GM12874 (cell line): ENCODE data around the gene SEMA3B.

Experiments used
- TF ChIP-seq, protein P1 (sequence below): IDR thresholded peaks from 2 replicates; pipeline ENCODE4 v1.5.1; 2011; ENCODE audit warnings: low read depth, mild to moderate bottlenecking, control low read depth, low read length, moderate library complexity; ENCODE audit not compliant: insufficient read depth

SEMA3B gene

DNA sequence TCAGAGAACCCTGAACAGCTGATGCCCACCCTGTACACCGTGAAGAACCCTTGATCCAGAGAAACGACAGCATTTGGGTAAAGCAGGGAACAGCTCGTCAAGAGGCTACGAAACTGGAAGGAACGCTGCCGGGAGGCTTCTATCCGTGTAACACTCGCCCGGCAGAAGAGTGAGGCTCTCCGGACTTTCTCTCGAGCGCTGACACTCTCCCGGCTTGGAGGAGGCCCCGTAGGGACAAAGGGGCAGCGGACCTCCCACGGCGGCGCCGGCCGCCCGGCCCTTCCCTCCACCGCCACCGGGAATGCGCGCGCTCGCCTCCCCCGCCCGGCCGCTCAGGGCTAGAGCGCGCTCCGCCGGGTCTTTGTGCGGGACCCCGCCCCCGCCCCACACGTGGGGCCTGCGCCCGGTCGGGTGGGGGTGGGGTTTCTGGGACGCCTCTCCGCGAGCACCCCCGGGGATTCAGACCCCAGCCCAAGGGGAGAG, 51.9 kb downstream of the SEMA3B start:
- TF ChIP-seq, protein P1, sequence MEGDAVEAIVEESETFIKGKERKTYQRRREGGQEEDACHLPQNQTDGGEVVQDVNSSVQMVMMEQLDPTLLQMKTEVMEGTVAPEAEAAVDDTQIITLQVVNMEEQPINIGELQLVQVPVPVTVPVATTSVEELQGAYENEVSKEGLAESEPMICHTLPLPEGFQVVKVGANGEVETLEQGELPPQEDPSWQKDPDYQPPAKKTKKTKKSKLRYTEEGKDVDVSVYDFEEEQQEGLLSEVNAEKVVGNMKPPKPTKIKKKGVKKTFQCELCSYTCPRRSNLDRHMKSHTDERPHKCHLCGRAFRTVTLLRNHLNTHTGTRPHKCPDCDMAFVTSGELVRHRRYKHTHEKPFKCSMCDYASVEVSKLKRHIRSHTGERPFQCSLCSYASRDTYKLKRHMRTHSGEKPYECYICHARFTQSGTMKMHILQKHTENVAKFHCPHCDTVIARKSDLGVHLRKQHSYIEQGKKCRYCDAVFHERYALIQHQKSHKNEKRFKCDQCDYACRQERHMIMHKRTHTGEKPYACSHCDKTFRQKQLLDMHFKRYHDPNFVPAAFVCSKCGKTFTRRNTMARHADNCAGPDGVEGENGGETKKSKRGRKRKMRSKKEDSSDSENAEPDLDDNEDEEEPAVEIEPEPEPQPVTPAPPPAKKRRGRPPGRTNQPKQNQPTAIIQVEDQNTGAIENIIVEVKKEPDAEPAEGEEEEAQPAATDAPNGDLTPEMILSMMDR: no peak

DNA sequence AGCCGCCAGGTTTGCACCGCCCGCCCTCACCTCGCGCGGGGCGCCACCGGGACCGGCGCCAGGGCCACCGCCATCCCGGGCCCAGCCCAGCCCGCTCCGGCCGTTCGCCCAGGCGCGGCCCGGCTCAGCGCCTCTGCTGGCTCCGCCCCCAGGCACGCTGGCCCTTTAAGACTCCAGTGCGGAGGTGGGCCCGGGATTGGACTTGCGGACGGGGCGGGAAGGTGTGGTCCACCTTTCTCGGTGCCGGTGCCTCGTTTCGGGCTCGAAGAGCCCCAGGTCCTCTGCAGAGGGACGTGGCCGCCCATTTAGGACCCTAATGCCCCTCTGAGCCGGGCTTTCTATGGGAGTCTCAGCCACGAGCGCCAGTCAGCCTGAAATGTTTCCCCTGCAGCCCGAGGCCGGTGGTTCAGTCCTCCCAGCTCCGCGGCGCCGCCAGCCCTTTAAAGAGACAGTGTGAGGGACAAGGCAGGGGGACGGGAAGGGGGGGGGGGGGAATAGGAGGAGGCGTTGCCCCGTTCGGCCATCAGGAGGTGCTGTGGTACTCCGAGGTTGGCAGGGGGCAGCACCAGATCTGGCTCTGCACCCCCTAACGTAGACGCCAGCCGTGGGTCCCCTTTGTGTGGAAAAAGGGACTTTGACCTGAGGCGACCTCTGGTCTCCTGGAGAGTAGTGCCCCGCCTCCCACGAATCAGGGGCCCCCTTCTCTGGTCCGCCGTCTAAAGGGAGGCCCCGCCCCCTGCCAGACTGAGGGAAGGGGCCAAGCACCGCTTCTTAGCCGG, 52.6 kb downstream of the SEMA3B start:
- TF ChIP-seq, protein P1: peak; percentile 75

DNA sequence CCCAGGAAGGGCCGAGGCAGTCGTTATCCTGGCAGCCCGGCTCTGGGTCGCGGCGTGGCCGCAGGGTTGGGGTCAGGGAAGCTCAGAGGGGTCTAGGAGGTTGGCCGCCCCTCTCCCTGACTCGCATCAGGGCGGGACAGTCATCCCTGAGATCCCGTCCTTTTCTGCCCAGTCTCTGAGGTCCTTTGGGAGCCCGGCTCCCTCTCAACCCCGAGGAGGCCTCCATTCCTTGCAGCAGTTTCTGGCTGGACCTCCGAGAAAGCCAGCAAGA, 53.1 kb downstream of the SEMA3B start:
- TF ChIP-seq, protein P1: no peak

DNA sequence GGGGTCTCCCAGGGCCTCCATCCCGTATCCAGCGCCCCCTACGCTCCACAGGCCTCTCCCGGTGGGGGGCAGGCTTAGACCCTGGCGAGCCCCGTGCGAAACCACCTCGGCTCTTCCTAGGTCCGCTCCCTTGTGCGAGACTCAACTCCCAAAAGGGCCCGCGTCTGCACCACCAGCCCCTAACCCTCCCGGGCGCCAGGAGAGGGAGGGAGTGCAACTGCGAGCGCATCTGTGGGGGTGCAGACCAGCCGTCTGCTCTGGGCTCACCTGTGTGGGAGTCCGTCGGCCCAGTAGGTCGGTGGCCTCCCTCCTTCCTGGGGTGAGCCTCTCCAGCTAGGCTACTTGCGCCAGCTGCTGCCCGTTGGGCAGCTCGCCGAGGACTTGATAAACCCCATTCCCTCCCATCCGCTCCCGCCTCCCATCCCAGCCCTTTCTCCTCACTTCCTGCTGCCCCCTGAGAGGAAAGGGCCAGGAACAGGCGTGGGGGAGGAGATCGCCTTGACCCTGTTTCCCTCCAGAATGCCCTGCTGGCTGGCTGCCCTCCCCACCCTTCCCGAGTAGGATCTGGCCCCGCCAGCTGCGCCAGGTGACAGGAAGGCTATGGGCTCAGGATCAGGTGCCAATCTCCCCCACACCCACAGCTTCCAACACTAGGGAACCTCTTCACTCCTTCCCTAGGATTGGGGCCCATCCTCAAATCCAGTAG, 53.6 kb downstream of the SEMA3B start, which contains the start of gene HYAL2:
Gene HYAL2, minus strand, starts transcription at position 360 of the 706 bp plus-strand sequence. CDS start 2,256 bp downstream, outside the sequence.
- TF ChIP-seq, protein P1: no peak

DNA sequence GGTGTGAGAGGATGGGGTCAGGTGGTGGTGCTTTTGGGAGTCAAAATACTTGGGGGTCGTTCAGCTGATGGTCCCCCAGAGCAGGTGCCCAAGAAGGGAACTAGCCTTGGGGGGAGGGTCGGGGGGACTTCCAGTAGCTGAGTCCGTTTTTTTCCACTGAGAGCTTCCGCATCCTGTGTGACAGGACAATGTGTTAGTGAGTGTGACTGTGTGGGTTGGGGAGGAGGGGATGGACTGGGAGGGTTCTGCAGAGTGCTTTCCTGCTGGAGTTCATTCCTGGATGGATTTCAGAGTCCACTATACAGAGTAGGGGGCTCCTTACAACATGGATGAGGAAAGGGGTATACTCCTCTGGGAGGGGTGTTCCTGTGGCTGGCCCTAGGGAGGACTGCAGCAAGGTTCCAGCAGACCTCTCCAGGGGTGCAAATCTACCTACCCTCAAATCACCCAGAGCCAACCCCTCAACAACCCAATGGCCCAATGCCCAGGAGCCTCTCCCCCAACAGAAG, 54.2 kb downstream of the SEMA3B start:
- TF ChIP-seq, protein P1: no peak

DNA sequence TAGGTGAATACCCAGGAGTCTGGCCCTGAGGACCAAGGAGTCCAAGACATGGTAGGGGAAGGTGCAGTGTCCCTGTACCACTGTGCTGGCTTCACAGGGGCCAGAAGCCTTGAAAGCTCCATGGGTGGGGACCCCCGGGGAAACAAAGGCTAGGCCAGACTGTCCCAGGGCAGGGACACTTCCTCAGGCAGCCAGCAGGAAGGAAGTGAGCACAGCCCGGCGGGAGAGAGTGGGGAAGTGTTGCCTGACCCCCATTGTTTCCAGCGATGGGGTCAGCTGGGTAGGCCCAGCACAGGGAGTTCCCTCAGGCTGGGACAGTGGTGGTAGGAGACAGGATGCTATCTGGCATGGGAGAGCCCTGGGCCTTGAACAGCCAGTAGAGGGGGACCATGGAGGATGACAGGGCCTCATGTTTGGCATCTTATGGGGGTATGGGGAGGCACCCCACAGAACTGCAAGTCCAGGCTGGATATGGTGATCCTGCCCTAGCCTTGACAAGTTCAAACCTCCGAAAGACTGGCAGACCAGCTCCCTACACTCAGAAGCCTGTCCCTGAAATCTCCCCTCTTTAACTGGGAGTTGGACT, 54.8 kb downstream of the SEMA3B start:
- TF ChIP-seq, protein P1: no peak
